ENCODE measurements around the gene MAP3K7CL.
A peak's percentile ranks its signal among the peaks of the same experiment; 100 is the strongest.

Gene MAP3K7CL

DNA sequence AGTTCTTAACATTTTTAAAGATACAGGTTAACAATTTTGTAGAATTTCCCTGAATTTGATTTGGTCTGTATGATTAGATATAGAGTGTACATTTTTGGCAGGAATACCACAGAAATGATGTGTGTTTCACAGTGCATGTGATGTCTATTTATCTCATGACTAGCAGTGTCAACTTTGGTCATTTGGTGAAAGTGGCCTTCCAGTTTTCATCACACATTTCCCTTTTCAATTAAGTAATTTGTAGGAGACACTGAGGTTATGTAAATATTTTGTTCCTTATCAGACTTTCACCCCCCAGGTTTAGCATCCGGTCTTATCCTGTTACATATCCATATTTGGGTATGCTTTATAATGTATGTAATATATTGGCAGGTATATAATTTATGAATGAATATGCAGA, 41.8 kb downstream of the MAP3K7CL start:
- peak; percentile 33 for DNase-seq

DNA sequence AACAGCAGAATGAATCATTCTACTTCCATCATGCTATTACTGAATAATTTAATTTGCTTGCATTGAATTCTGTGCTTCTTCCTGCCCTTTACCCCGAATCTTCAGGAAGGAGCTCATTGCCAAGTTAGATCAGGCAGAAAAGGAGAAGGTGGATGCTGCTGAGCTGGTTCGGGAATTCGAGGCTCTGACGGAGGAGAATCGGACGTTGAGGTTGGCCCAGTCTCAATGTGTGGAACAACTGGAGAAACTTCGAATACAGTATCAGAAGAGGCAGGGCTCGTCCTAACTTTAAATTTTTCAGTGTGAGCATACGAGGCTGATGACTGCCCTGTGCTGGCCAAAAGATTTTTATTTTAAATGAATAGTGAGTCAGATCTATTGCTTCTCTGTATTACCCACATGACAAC, 44.2 kb downstream of the MAP3K7CL start:
- no peak for DNase-seq

- DNase-seq, result peak; percentile 24
These were observed 45.1 kb downstream of the MAP3K7CL start for GRCh38 chr21:29175408-29176134.

DNA sequence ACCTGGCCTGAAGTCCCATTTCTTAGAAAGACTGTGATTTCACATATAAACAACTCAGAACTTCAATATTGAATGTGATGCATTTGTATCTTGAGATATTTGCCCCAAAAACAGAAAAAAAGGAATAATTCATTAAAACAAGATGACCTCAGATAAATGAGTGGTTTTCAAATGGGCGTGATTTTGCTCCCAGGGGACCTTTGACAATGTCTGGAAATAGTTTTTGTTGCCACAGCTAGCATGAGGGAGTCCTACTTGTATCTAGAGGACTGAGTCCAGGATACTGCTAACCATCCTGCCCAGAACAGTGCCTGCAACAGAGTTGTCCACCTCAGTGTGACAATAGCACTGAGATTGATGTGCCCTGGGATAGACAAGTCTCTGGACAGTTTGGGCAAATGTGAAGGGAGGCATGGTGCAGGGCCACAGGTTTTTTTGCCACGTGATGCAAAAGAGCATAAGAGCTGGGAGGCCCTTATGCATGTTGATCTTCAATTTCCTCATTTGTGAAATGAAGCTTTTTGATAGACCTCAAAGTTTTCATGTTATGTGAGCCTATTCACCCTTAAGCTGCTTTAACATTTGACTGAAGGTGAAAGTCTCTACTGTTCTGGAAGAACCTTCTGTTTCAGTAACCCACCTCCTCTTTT, 46.2 kb downstream of the MAP3K7CL start:
- no peak for DNase-seq

DNA sequence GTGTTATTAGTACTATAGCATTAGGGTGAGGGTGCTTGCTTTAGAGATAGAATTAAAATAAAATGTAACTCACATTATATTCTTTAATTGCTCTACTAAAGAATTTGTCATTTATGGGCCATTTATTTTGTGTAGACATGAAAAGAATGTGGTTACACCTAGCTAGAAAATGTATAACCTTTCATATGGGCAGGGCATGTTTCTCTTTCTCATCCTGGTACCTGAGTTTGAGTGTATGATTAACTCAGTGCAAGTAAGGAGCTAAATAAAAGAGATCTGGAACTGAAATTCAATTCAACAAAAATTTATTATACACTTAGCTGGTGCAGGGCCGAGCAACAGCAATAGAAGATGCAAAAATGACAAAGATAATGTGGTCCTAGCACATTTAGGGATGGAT, 47.4 kb downstream of the MAP3K7CL start:
- DNase-seq, result no peak

GRCh38 chr21:29178926-29179325, 48.5 kb downstream of the MAP3K7CL start:
- DNase-seq, result no peak

DNA sequence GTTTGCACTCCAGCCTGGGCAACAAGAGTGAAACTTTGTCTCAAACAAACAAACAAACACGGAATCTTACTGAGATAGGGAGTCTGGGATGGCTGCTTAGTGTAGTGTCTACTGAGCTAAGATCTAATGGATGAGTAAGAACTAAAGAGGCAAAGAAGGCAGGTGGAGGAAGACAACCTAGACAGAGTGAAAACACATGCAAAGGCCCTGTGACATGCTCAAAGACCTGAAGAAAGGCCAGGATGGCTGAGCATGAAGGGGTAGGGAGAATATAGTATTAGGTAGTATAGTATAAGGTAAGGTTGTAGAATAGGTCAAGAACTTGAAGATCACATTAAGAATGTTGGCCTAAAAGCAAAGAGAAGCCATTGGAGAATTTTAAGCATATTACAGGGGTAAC, 49.1 kb downstream of the MAP3K7CL start:
- DNase-seq, result no peak

DNA sequence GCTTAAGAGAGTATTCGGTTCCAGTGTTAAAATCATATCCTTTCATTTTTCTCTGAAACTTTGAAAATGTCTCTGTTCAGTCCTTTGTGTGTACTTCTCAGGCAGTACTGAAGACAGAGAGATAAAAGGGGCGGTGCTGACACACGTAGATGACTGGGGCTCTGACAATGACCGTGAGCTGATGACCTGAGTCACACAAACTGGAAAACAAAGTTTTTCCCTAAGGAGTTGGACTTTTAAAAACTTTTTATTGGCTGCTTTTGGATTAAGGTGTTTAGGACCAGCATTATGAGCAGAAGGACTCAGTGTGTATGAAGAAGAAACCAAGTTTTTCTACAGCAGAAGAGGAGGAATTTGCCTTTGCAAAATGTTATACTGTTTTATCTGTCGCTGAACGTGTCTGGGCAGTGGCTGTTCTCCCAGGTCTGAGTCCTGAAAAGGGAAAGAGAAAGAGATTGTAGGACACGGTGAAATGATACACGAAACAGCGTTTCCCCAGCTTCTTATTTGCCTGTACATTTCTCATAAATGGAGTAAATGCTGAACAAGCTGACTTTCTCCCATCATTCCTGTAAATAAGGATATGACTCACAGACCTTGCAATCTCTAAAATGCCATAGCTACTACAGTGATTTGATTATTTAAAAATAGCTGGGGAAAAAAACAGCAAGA, 51.5 kb downstream of the MAP3K7CL start:
- DNase-seq, result no peak

DNA sequence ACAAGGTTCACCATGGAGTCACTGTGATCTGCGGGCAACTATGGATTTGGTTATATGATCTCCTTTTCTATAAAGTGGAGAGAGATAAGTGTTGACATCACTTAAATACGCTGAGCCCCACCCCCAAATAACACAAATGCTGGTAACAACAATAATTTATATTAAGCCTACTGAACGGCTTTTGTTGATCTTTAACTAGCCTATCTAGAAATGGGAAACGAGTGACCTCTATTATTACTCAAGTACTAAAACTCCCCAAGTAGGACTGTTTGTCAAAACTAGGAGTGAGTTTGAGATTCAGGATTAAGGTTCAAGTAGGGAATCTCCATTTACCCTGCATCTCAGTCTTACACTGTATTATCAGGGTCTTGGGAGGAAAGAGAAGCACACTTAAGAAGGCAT, 52.2 kb downstream of the MAP3K7CL start:
- DNase-seq, result no peak

DNA sequence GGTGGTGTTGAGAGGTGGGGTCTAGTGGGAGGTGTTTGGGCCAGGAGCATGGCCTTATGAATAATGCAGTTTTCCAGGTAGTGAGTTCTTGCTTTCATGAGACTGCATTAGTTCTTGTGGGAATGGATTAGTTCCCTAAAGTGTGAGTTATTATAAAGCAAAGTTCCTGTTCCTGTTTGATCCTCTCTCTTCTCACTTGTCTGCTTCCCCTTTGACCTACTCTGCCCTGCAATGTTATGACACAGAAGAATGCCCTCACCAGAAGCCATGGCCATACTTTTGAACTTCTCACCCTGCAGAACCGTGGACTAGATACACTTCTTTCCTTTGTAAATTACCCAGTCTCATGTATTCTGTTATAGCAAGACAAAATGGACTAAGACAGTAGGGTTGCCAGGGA, 53.6 kb downstream of the MAP3K7CL start:
- DNase-seq, result no peak

DNA sequence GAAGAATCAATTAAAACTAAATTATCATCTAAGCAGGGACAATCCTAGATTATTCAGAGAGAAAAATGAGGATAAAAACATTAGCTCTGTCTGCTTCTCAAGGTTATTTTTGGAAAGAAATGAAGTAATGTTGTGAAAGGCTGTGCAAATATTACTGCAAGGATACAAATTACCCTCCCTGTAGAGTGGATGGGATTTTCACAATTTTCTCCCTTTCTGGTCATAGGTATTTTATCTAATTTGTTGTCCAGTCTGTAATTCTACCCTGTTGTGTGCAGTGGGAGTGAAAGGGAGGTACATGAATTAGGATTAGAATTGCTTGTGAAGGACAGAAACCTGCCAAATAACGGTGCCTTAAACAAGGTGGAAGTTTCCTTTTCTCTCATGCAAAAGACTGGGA, 54.7 kb downstream of the MAP3K7CL start:
- no peak for DNase-seq

- DNase-seq, result no peak
These were observed 55.2 kb downstream of the MAP3K7CL start for GRCh38 chr21:29185633-29186032.

- no peak for DNase-seq
These were observed 55.8 kb downstream of the MAP3K7CL start for GRCh38 chr21:29186246-29186645.

DNA sequence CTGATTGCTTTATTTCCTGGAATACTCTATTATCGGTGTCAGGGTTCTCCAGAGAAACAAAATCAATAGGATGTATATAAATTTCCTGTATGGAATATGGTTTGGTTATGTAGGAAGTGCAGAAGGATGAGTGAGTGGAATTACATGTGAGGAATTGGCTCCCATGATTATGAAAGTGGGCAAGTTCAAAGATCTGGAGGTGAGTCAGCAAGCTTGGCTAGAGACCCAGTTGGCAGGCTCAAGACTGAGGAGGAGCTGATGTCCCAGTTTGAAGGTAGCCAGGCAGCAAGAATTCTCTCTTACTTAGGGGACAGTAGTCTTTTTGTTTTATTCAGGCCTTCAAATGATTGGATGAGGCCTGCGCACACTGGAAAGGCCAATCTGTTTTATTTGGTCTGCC, 57.5 kb downstream of the MAP3K7CL start:
- no peak for DNase-seq

- DNase-seq, result no peak
These were observed 58.9 kb downstream of the MAP3K7CL start for GRCh38 chr21:29189353-29189752.

GRCh38 chr21:29190923-29191331, 60.5 kb downstream of the MAP3K7CL start:
- DNase-seq, result no peak

DNA sequence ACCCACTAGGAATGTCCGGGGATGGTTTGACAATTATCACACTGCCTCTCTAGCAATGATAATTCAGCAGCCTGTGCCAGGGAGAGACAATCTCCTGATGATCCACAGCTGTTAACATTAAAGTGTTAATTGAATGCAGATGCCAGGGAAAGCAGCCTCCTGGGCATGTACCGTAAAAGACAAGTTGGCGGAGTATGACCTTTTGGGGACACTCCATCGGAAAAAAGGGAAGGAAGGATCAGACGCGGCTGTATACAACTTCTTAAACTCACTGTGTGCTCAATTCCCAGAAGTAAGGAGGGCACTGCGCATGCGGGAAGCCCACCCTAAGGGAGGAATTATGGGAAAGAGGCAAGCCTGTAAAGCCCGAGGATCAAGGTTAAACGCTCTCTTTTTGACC, 62.6 kb downstream of the MAP3K7CL start:
- no peak for DNase-seq

DNA sequence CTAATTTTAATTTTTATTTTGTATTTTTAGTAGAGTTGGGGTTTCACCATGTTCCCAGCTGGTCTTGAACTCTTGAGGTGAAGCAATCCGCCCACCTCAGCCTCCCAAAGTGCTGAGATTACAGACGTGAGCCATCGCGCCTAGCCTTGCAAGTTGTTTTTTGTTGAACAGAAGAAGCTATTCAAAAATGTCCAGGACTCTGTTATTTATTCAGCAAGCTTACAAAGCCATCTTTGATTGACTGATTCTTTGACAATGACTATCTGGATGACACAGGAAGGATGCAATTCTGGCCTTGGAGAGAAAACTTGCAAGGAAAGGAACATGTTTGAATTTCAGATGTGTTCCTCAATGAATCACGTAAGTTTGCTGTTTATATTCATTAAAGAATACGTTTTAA, 63.5 kb downstream of the MAP3K7CL start:
- no peak for DNase-seq

DNA sequence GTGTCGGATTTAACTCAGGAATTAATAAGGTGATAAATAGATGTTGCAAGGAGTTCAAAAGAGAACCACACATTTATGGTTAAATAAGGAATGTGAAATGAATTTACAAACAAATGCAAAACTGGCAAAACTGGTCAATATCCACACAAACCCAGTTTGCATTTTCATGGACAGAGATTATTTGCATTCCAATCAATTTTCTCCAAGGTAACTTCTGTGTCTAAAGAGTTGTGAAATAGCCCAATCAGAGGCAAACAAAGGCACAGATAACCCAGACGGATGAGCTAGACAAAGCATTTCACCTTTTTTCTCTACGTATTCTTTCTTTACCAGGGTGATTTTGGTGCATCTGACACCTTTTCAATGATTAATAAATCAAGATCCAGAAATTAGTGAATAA, 63.9 kb downstream of the MAP3K7CL start:
- DNase-seq, result no peak

- DNase-seq, result no peak
These were observed 64.4 kb downstream of the MAP3K7CL start for GRCh38 chr21:29194847-29195246.

DNA sequence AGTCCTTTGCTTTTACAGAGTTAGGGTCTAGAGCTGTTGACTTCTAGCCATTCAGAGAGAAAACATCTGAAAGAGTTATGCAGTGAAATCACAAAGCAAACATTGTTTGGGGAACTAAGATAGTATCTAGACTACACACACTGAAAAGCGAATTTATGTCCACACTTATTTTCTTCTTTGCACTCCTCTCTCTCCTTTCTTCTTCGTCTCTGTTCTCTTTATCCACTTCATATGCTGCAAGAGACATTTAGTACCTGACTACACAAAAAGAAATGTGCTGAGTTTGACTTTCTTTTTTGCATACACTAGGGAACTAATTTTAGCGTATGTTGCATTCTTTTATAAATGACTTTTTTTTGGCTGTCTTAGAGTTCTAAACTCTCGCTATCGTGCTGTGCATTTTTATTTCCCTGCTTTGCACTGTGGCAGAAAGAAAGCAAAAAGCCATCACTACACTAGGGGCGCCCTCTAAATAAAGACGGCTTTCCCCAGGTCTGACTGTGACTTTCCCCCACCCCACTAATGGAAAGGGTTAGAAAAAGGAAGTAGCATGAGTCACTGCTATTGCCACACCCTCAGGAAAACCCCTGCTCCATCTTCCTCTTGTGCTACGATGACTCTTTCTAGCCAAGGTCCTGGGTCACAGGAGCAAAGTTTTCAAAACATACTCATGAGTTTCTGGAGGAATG, 65.7 kb downstream of the MAP3K7CL start:
- no peak for DNase-seq

GRCh38 chr21:29196670-29197191, 66.3 kb downstream of the MAP3K7CL start:
- DNase-seq, result no peak

GRCh38 chr21:29201186-29201585, 70.7 kb downstream of the MAP3K7CL start:
- DNase-seq, result no peak
